PC-3 (cell line): ENCODE measurements around the gene PTPRQ. TPM values are rescaled to one million over a fixed set of nuclear protein-coding genes. Genes with fewer than 3 reads are reported as not detected.

Source experiments
- ATAC-seq: fragments of 200-7000 bp; cut with Tn5 transposase; 2 replicates; pipeline ENCODE4 v1.9.1; 2020; ENCODE audit warnings: mild to moderate bottlenecking, moderate library complexity
- BruUV-seq: library from RNA; stranded (reverse); fragments of 400-500 nt; replicated peaks from 2 replicates; lab custom pipeline; 2021; lab: Mats Ljungman, UMichigan
- CTCF ChIA-PET: fragments of 300-600 bp; sonication (Branson Sonifier 250); formaldehyde crosslinking; loops from one replicate; lab custom pipeline; 2022; ENCODE audit warnings: antibody characterized with exemption; lab: Charles Lee
- POLR2A ChIA-PET: fragments of 300-600 bp; sonication (Branson Sonifier 250); formaldehyde crosslinking; loops from one replicate; lab custom pipeline; 2022; ENCODE audit warnings: antibody characterized with exemption; ENCODE audit not compliant: unreplicated experiment; lab: Charles Lee
- DNase-seq: peaks from one replicate; pipeline ENCODE4 v3.0.0-alpha.2; 2015
- H2AFZ ChIP-seq: fragments of 300-600 bp; sonication (generic); 2 replicates; pipeline ENCODE4 v1.6.0; 2016; ENCODE audit warnings: antibody characterized with exemption, low read length
- H3F3A ChIP-seq: fragments of 300-600 bp; sonication (generic); one replicate; pipeline ENCODE4 v1.6.0; 2017; ENCODE audit warnings: antibody characterized with exemption, low read length, control low read depth, mild to moderate bottlenecking; ENCODE audit not compliant: unreplicated experiment
- H3K27ac ChIP-seq: fragments of 300-600 bp; sonication (generic); 2 replicates; pipeline ENCODE4 v1.5.1; 2016; ENCODE audit warnings: mild to moderate bottlenecking, low read length
- H3K27me3 ChIP-seq: fragments of 300-600 bp; sonication (generic); 2 replicates; pipeline ENCODE4 v1.6.1; 2016; ENCODE audit warnings: low read length, mixed read lengths
- H3K36me3 ChIP-seq: fragments of 300-600 bp; sonication (generic); 2 replicates; pipeline ENCODE4 v1.6.1; 2016; ENCODE audit warnings: low read depth, mixed run types, low read length, mixed read lengths
- H3K4me1 ChIP-seq: fragments of 300-600 bp; sonication (generic); 2 replicates; pipeline ENCODE4 v1.5.1; 2016; ENCODE audit warnings: low read length; ENCODE audit not compliant: insufficient read depth
- H3K4me2 ChIP-seq: fragments of 300-600 bp; sonication (generic); 2 replicates; pipeline ENCODE4 v1.6.0; 2016; ENCODE audit warnings: low read length
- H3K4me3 ChIP-seq: fragments of 300-600 bp; sonication (generic); 2 replicates; pipeline ENCODE4 v1.5.1; 2016; ENCODE audit warnings: mild to moderate bottlenecking, low read length, mixed read lengths
- H3K79me2 ChIP-seq: fragments of 300-600 bp; sonication (generic); 2 replicates; pipeline ENCODE4 v1.6.1; 2017; ENCODE audit warnings: low read length, mixed read lengths
- H3K9ac ChIP-seq: fragments of 300-600 bp; sonication (generic); 2 replicates; pipeline ENCODE4 v1.6.0; 2016; ENCODE audit warnings: mild to moderate bottlenecking, low read length
- H3K9me2 ChIP-seq: fragments of 300-600 bp; sonication (generic); replicated peaks from 2 replicates; pipeline ENCODE4 v1.6.1; 2016; ENCODE audit warnings: mixed run types, low read length, mixed read lengths
- H3K9me3 ChIP-seq: fragments of 300-600 bp; sonication (generic); 2 replicates; pipeline ENCODE4 v1.6.1; 2016; ENCODE audit warnings: low read length, mixed read lengths
- H4K20me1 ChIP-seq: fragments of 300-600 bp; sonication (generic); 2 replicates; pipeline ENCODE4 v1.6.1; 2016; ENCODE audit warnings: low read length, mixed read lengths
- CTCF ChIP-seq: fragments of 300-600 bp; sonication (generic); conservative IDR thresholded peaks from 2 replicates; pipeline ENCODE4 v1.5.1; 2017; ENCODE audit warnings: antibody characterized with exemption, low read depth, mild to moderate bottlenecking, low read length
- EZH2 ChIP-seq: fragments of 300-600 bp; sonication (generic); IDR thresholded peaks from one replicate; pipeline ENCODE4 v1.6.1; 2017; ENCODE audit warnings: antibody characterized with exemption, mild to moderate bottlenecking, low read length; ENCODE audit not compliant: unreplicated experiment
- EZH2phosphoT487 ChIP-seq: fragments of 300-600 bp; sonication (generic); IDR thresholded peaks from 2 replicates; pipeline ENCODE4 v1.6.1; 2018; ENCODE audit warnings: mild to moderate bottlenecking, antibody characterized with exemption, low read length, borderline replicate concordance
- intact Hi-C: fragments of 100-400 bp; cut with micrococcal nuclease; formaldehyde crosslinking; loops from 2 replicates; pipeline ENCODE4 v1.9.0; 2023
- total RNA-seq: library from RNA; depleted of rRNA; stranded (reverse); fragments of >200 nt; gene quantifications from 2 replicates; pipeline ENCODE4 v1.2.3, GENCODE V29; 2014

PTPRQ gene
- total RNA-seq, 1 experiment from 2014 or later, result 0.07 TPM

DNA sequence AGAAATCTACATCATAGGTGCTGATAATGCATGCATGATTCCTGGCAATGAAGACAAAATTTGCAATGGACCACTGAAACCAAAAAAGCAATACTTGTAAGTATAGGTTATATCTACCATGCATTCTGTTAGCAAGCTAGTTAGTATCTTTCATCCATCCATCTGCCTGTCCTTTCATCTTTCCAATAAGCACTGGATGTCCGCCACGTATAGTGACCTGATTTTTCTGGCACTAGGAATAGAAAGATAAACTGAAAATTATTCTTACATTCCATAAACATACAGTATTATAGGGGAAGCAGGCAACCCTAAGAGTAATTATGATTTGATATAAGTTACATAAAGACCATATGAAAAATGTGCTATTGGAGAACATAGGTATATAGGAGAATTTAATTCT is 176.2 kb downstream of the PTPRQ start:
- CTCF ChIA-PET, result no interaction called here
- H4K20me1 ChIP-seq, result no peaks in the 10 kb centered on the region
- TF ChIP-seq EZH2phosphoT487, result no peak
- TF ChIP-seq CTCF, result no peak
- no peak for TF ChIP-seq EZH2
- intact Hi-C loops, result no loop called here
- H3K4me2 ChIP-seq, result no peak overlapping the region
- no peak for ATAC-seq
- H3K36me3 ChIP-seq, result no peaks in the 10 kb centered on the region
- no peaks in the 10 kb centered on the region for H3F3A ChIP-seq
- POLR2A ChIA-PET, result no interaction called here
- H3K27ac ChIP-seq, result no peak overlapping the region
- no peaks in the 10 kb centered on the region for H3K9me2 ChIP-seq
- no peaks in the 10 kb centered on the region for H3K4me1 ChIP-seq
- no peak overlapping the region for H3K4me3 ChIP-seq
- H2AFZ ChIP-seq, result no peak overlapping the region
- H3K9ac ChIP-seq, result no peak overlapping the region
- H3K27me3 ChIP-seq, result no peaks in the 10 kb centered on the region
- DNase-seq, result no peak
- H3K9me3 ChIP-seq, result no peaks in the 10 kb centered on the region
- H3K79me2 ChIP-seq, result no peaks in the 10 kb centered on the region
- no TSS peak for BruUV-seq

DNA sequence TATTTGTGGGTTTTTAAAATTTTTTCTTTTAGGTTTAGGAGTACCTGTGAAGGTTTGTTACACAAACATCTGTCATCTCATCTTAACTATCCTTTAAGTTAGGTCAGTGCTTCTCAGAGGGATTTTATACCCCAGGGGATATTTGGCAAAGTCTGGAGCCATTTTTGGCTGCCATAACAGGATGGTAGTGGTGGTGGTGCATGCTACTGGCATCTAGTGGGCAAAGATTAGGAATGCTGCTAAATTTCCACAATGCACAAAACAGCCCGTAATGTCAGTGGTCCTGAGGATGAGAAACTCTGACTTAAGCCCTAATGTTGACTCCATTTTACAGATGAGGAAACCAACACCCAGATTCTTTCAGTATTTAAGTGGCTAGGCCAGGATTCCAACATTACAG is 178.2 kb downstream of the PTPRQ start:
- DNase-seq, result peak; percentile 42
- BruUV-seq, result no TSS peak
- H3K79me2 ChIP-seq, result no peaks in the 10 kb centered on the region
- POLR2A ChIA-PET, result no interaction called here
- H3K27me3 ChIP-seq, result no peaks in the 10 kb centered on the region
- H3K9ac ChIP-seq, result no peak overlapping the region
- no peaks in the 10 kb centered on the region for H4K20me1 ChIP-seq
- H3K4me2 ChIP-seq, result no peak overlapping the region
- H3K4me1 ChIP-seq, result no peaks in the 10 kb centered on the region
- TF ChIP-seq EZH2 (no peak), CTCF (peak; percentile 66)
- intact Hi-C loops, result no loop called here
- no peaks in the 10 kb centered on the region for H3K9me2 ChIP-seq
- no peak overlapping the region for H3K27ac ChIP-seq
- no peaks in the 10 kb centered on the region for H3K36me3 ChIP-seq
- no peak overlapping the region for H2AFZ ChIP-seq
- H3K4me3 ChIP-seq, result no peak overlapping the region
- no peak; the same call in 1 of the 2 replicates for ATAC-seq
- H3K9me3 ChIP-seq, result no peaks in the 10 kb centered on the region
- CTCF ChIA-PET, result interaction anchor here (0.6 kb wide), 1 partner anchor 20 kb away, joined by 3 read pairs; no protein-coding TSS in a partner anchor
- no peaks in the 10 kb centered on the region for H3F3A ChIP-seq

- ChIA-PET CTCF (no interaction called here), POLR2A (no interaction called here)
- Histone ChIP-seq H3F3A (no peaks in the 10 kb centered on the region), H3K9me2 (no peaks in the 10 kb centered on the region), H3K27me3 (no peaks in the 10 kb centered on the region), H3K36me3 (no peaks in the 10 kb centered on the region), H3K9ac (no peak overlapping the region), H3K4me2 (no peak overlapping the region), H3K4me1 (no peaks in the 10 kb centered on the region), H3K4me3 (no peak overlapping the region), H2AFZ (no peak overlapping the region), H4K20me1 (no peaks in the 10 kb centered on the region), H3K9me3 (no peaks in the 10 kb centered on the region), H3K79me2 (no peaks in the 10 kb centered on the region), H3K27ac (no peak overlapping the region)
- DNase-seq, result no peak
- TF ChIP-seq EZH2 (no peak), CTCF (no peak), EZH2phosphoT487 (no peak)
- intact Hi-C loops, result no loop called here
- no peak for ATAC-seq
- no TSS peak for BruUV-seq
Measured at GRCh38 chr12:80625051-80625450, 181.0 kb downstream of the PTPRQ start.
